HEK293T (cell line): ENCODE results near the gene S100A6.

ENCODE experiments used
- BHLHE40 ChIP-seq: fragments of 450-650 bp; IDR thresholded peaks from 2 replicates; pipeline ENCODE4 v1.6.1; 2016; ENCODE audit warnings: mild to moderate bottlenecking, moderate library complexity, borderline replicate concordance
- ELF4 ChIP-seq: fragments of 450-650 bp; IDR thresholded peaks from 2 replicates; pipeline ENCODE4 v1.6.1; 2017; ENCODE audit warnings: antibody characterized with exemption
- NFRKB ChIP-seq: fragments of 450-650 bp; IDR thresholded peaks from 2 replicates; pipeline ENCODE4 v1.6.1; 2016; ENCODE audit warnings: mild to moderate bottlenecking, moderate library complexity
- SP1 ChIP-seq: fragments of 450-650 bp; IDR thresholded peaks from 2 replicates; pipeline ENCODE4 v1.6.1; 2017
- TARDBP ChIP-seq: fragments of 450-650 bp; IDR thresholded peaks from 2 replicates; pipeline ENCODE4 v1.6.1; 2016

GRCh38 chr1:153498746-153499145, 37.0 kb downstream of the S100A6 start:
- TF ChIP-seq NFRKB (no peak), BHLHE40 (no peak), ELF4 (no peak), SP1 (no peak), TARDBP (no peak)
